NCI-H1092 treated with DMSO at 0.1 percent for 48 hours (cell line): ENCODE results near the gene MAF.

ENCODE experiments used
- DNase-seq: peaks from one replicate; lab custom pipeline; 2025; lab: John Stamatoyannopoulos, UW

Gene MAF

GRCh38 chr16:79612207-79612606 lies 11.7 kb upstream of the MAF start:
- no peak for DNase-seq

GRCh38 chr16:79610771-79611170 lies 10.2 kb upstream of the MAF start:
- no peak for DNase-seq

DNA sequence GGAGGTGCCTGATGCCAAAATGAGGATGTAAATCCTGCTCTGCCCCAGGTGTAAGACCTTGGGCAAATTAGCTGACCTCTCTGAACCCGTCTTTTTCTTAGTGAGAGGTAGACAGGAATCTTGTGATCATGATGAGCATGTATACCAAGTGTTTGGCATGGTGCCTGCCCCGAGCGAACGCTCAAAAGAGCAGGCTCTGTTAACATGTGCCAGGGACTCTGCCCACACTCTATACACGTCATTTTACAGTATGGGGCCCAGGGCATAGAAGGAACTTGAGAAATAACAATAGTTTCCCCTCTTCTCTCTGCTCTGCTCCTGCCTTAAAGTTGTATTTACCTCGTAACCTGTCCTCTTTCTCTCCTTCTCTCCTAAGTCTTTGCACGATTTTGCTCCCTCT lies 9.3 kb upstream of the MAF start:
- DNase-seq = no peak

- no peak for DNase-seq
Measured at GRCh38 chr16:79608976-79609375, 8.4 kb upstream of the MAF start.

- no peak for DNase-seq
Measured at GRCh38 chr16:79607587-79607986, 7.0 kb upstream of the MAF start.

- DNase-seq = no peak
Measured at GRCh38 chr16:79605999-79606398, 5.5 kb upstream of the MAF start.

DNA sequence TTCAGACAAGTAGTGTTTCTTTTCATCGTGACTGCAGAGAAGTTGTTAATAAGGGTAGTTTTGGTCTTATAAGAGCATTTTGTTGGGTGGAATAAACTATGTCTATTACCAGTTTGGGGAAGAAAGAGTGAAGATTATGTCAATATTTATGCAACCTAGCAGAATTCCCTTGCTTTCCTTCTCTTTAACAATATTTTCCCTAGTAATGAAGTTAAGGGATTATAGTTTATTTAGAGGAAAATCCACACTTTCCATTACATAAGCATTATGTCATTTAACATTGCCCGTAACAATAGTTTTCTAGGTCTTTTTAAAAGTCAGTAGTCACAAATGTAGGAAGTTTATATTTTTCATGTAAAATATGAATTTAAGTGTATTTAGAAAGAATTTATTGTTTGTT lies 2.5 kb upstream of the MAF start:
- no peak for DNase-seq

DNA sequence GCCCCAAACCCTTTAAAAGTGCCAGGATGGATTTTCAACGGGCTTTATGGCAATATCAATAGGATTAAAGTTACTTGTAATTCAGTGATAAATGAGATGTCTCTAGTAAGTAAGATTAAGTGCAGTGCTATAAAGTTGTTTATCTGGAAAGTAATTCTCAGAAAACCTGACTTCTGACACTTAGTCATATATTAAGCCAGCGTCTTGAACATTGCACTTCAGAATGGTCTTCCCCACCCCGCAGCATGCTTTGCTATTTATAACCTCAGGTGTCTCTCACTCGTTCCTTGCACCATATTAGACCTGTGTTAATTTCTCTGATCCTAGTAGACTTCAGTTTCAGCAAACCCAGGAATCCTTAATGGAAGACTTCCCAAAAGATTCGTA lies 2.1 kb upstream of the MAF start:
- no peak for DNase-seq

DNA sequence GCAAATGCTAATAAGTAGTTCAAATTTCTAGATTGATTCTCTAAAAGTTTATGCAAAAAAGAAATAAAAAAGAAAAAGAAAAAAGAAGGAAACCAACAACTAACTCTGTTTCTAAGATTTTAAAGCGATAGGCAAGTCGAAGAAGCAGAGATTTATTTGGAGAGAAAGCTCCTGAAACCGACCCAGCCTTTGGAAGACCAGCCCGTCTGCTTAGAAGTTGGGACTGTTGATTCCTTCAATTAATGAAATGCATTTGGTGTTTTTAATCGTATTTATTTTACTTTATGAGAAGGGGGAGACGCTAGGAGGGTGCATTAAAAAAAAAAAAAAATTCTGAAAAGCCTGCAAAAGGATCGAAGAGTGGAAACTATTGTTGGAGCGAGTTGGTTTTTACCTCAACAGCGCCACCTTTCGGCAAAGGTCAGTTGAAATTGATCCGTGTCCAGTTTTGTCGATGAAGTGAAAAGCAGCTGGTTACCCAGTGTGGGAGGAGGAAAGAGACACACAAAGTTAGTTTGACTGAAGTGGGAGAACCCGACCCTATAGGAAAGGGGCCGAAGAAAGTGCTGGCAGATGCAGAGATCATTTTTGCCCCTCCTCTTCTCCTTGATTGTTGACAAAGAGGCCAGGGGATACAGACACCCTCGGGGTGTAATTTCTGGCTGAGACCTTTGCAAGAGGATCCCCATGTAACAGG lies 1.5 kb upstream of the MAF start:
- DNase-seq = peak; percentile 60

GRCh38 chr16:79601092-79601930 lies 774 bp upstream of the MAF start:
- no peak for DNase-seq

DNA sequence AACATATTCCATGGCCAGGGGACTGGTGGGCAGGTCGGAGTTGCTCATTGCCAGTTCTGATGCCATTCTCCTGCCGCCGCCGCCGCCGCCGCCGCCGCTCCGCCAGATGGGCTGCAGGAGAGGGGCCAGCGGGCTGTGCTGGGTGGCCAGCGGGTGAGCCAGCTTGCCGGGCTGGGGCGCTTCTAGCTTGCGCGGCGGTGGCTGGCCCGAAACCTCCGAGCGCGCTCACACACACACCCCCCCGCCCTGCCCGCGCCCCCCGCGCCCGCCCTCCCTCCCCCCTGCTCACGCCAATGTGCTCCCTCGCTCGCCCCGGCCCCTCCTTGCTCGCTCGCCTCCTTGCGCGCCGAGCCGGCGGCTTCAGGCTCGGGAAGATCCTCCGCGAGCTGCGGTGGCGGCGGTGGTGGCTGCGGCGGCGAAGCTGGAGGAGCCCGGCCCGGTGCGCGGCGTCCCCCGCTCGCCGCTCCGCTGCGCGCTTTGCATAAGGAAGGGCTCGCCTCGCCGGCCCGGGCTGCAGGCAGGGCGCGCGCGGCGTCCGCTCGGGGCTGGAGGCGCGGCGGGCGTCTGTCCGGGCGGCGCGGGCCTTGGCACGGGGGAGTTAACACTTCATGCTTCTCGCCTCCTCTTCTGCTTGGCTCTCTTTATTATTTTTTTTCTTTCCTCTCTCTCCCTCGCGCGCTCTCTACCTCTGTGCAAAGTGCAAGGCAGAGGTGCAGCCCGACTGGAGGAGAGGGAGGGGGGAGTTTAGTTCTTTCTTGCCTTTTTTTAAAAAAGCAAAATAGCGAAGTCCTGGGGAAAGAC lies 500 bp downstream of the MAF start:
- peak; percentile 74 for DNase-seq

DNA sequence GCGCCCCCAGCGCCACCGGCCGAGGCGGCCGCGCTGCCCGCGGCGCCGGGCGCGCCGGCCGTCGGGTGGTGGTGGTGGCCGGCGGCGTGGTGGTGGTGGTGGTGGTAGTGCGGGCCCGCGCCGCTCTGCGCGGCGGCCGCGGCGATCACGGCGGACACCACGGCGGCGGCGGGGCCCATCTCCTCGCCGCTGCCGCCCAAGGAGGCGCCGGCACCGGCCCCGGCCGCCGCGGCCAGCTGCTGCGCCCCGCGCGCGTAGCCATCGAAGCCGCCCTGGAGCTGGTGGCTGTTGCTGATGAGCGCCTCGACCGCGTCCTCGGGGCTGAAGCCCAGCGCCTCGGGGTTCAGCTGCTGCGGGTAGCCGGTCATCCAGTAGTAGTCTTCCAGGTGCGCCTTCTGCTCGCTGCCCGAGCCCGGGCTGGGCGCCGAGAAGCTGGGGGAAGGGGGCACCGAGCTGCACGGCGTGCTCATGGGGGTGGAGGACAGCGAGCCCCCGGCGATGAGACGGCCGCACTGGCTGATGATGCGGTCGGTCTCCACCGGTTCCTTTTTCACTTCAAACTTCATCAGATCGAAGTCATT lies 1.2 kb downstream of the MAF start:
- peak; percentile 74 for DNase-seq

DNA sequence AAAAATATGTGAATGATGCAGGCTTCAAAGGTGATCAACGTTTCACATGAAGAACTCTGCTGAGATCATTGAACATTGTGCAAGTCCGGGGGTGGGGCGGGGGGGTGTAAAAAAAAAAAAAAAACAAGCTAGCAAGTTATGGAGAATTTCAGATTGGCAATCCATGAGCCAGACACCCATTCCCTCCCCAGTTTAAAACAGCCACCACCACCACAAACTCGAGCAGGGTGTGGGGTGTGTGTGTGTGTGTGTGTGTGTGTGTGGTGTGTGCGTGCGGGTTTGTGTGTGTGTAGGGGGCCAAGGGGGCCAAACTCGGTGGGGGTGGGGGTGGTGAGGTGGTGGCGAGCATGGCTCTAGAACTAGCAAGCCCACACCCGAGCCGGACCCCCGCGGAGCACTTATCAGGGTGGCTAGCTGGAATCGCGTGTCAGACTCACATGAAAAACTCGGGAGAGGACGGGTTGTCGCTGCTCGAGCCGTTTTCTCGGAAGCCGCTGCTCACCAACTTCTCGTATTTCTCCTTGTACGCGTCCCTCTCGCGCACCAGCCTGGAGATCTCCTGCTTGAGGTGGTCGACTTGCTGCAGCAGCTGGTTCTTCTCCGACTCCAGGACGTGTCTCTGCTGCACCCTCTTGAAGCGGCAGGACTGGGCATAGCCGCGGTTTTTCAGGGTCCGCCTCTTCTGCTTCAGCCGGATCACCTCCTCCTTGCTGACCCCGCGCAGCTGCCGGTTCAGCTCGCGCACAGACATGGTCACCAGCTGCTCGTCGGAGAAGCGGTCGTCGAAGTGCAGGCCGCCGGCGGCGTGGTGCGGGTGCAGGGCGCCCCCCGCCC lies 2.0 kb downstream of the MAF start:
- DNase-seq = peak; percentile 82

DNA sequence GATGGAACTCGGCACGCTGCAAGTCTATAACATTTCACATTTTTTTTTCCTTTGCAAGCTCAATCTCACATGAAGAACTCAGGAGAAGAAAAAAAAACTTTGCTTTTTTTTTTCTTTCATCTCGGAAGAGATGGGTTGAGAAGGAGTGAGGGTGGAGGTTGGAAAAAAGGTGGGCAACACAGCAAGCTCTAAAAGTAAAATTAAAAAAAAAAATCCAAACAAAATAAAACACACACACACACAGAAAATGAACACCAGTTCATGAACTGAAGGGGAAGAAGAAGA lies 2.5 kb downstream of the MAF start:
- DNase-seq = no peak

GRCh38 chr16:79597277-79598062 lies 3.1 kb downstream of the MAF start:
- no peak for DNase-seq

DNA sequence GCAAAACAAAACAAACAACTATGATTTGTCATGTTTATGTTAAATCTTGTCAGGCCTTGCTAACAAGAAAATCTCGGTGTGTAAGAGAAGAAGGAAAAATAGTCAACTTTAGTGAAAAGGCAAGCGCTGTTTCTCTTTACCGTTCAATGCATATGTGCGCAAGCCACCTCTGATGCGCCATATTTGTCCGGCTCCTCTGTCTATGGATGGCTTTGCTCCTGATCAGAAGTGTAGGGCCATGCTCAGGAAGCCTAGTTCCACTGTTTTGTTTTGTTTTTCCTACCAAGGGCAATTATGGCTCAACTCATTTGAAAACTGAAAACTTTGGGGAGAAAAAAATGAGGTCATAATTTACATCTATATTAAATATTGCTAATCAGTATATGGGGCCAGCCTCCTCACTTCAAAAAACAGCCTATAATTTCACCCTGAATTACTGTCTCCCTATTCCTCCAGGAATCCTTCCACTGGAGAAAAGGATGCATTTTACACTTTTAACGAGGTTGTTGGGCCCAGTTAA lies 4.5 kb downstream of the MAF start:
- DNase-seq = no peak

GRCh38 chr16:79595231-79595641 lies 5.3 kb downstream of the MAF start:
- no peak for DNase-seq

DNA sequence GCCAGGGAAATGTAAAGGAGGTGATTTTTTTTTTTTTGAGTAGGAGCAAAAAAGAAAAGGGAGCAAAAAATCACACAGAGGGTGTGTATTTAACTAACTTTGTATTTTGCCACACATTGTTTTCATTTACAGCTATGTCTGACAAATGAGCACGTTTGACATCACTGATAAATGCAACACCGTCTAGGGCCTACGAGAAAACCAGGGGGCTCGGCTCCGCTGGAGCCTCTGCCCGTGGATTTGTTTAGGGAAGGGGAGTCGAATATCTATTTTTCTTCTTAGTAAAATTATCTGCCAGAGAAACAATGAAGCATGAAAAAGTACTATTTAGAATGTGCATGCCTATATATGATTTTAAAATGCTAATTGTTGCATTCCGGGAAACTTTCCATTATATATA lies 6.8 kb downstream of the MAF start:
- no peak for DNase-seq

- no peak for DNase-seq
Measured at GRCh38 chr16:79593074-79593531, 7.4 kb downstream of the MAF start.

- no peak for DNase-seq
Measured at GRCh38 chr16:79592186-79592585, 8.4 kb downstream of the MAF start.
